H9 (cell line): ENCODE measurements around the gene HCFC1. TPM values are rescaled to one million over a fixed set of nuclear protein-coding genes. Genes with fewer than 3 reads are reported as not detected.

Source experiments
- DNase-seq: peaks from one replicate; pipeline ENCODE4 v3.0.0-alpha.2; 2017
- H2AFZ ChIP-seq: one replicate; pipeline ENCODE4 v1.6.1; 2013; ENCODE audit warnings: mild to moderate bottlenecking, low read length, control low read depth, moderate library complexity
- H2AK5ac ChIP-seq: 2 replicates; pipeline ENCODE4 v1.6.1; 2013; ENCODE audit warnings: low read length, control low read depth, mixed read lengths; ENCODE audit not compliant: insufficient read length
- H2BK120ac ChIP-seq: one replicate; pipeline ENCODE4 v1.6.1; 2013; ENCODE audit warnings: low read depth, mild to moderate bottlenecking, low read length, control low read depth, inconsistent platforms; ENCODE audit not compliant: poor library complexity, severe bottlenecking
- H2BK12ac ChIP-seq: 2 replicates; pipeline ENCODE4 v1.6.1; 2013; ENCODE audit warnings: low read length, control low read depth, mixed read lengths, low read depth; ENCODE audit not compliant: insufficient read length
- H2BK15ac ChIP-seq: 2 replicates; pipeline ENCODE4 v1.6.1; 2013; ENCODE audit warnings: low read depth, low read length, control low read depth
- H2BK20ac ChIP-seq: one replicate; pipeline ENCODE4 v1.6.1; 2013; ENCODE audit warnings: low read depth, mild to moderate bottlenecking, low read length, control low read depth, inconsistent platforms; ENCODE audit not compliant: poor library complexity, severe bottlenecking
- H2BK5ac ChIP-seq: 2 replicates; pipeline ENCODE4 v1.6.1; 2013; ENCODE audit warnings: low read length, control low read depth, mixed read lengths; ENCODE audit not compliant: insufficient read length
- H3K14ac ChIP-seq: 2 replicates; pipeline ENCODE4 v1.6.1; 2013; ENCODE audit warnings: low read length, control low read depth; ENCODE audit not compliant: insufficient read depth
- H3K18ac ChIP-seq: 2 replicates; pipeline ENCODE4 v1.6.1; 2013; ENCODE audit warnings: low read depth, mild to moderate bottlenecking, mixed read lengths, low read length, control low read depth; ENCODE audit not compliant: insufficient read length
- H3K23ac ChIP-seq: 2 replicates; pipeline ENCODE4 v1.6.1; 2013; ENCODE audit warnings: low read length, control low read depth, mixed read lengths, low read depth; ENCODE audit not compliant: insufficient read length
- H3K23me2 ChIP-seq: 2 replicates; pipeline ENCODE4 v1.6.1; 2013; ENCODE audit warnings: low read depth, mild to moderate bottlenecking, mixed read lengths, low read length, control low read depth; ENCODE audit not compliant: insufficient read length, poor library complexity, severe bottlenecking
- H3K27ac ChIP-seq: 2 replicates; pipeline ENCODE4 v1.5.1; 2013; ENCODE audit warnings: low read length, control low read depth, mixed read lengths, low read depth; ENCODE audit not compliant: insufficient read length
- H3K27me3 ChIP-seq: 2 replicates; pipeline ENCODE4 v1.6.1; 2013; ENCODE audit warnings: low read length, control low read depth, inconsistent platforms; ENCODE audit not compliant: insufficient read depth
- H3K4ac ChIP-seq: 2 replicates; pipeline ENCODE4 v1.6.1; 2013; ENCODE audit warnings: low read depth, mild to moderate bottlenecking, control low read depth, inconsistent platforms, low read length, moderate library complexity
- H3K4me1 ChIP-seq: 2 replicates; pipeline ENCODE4 v1.6.1; 2013; ENCODE audit warnings: low read length, control low read depth, inconsistent platforms; ENCODE audit not compliant: insufficient read depth
- H3K4me2 ChIP-seq: 2 replicates; pipeline ENCODE4 v1.6.1; 2013; ENCODE audit warnings: low read length, control low read depth, mixed read lengths; ENCODE audit not compliant: insufficient read length, insufficient read depth
- H3K56ac ChIP-seq: 2 replicates; pipeline ENCODE4 v1.6.1; 2013; ENCODE audit warnings: low read depth, mild to moderate bottlenecking, mixed read lengths, low read length, control low read depth; ENCODE audit not compliant: insufficient read length
- H3K79me1 ChIP-seq: 2 replicates; pipeline ENCODE4 v1.6.1; 2013; ENCODE audit warnings: low read depth, mild to moderate bottlenecking, moderate library complexity, low read length, control low read depth, inconsistent platforms; ENCODE audit not compliant: insufficient read depth, poor library complexity, severe bottlenecking
- H3K79me2 ChIP-seq: 2 replicates; pipeline ENCODE4 v1.6.1; 2013; ENCODE audit warnings: low read length, control low read depth, inconsistent platforms; ENCODE audit not compliant: insufficient read depth
- H3K9ac ChIP-seq: 2 replicates; pipeline ENCODE4 v1.6.1; 2013; ENCODE audit warnings: low read length, control low read depth, mixed read lengths; ENCODE audit not compliant: insufficient read length; ENCODE audit errors: extremely low read depth
- H3K9me3 ChIP-seq: one replicate; pipeline ENCODE4 v1.6.1; 2013; ENCODE audit warnings: low read depth, low read length, inconsistent platforms; ENCODE audit not compliant: control insufficient read depth
- H3T11ph ChIP-seq: one replicate; pipeline ENCODE4 v1.6.1; 2013; ENCODE audit warnings: mild to moderate bottlenecking, low read length, control low read depth, inconsistent platforms
- H4K20me1 ChIP-seq: one replicate; pipeline ENCODE4 v1.6.1; 2013; ENCODE audit not compliant: control insufficient read depth, insufficient read length, insufficient read depth
- H4K5ac ChIP-seq: 2 replicates; pipeline ENCODE4 v1.6.1; 2013; ENCODE audit warnings: low read depth, mild to moderate bottlenecking, mixed read lengths, low read length, control low read depth; ENCODE audit not compliant: insufficient read length
- H4K8ac ChIP-seq: replicated peaks from 2 replicates; pipeline ENCODE4 v1.6.1; 2013; ENCODE audit warnings: low read length, control low read depth, mixed read lengths, low read depth; ENCODE audit not compliant: insufficient read length
- H4K91ac ChIP-seq: 2 replicates; pipeline ENCODE4 v1.6.1; 2013; ENCODE audit warnings: low read depth, mild to moderate bottlenecking, moderate library complexity, mixed read lengths, low read length, control low read depth; ENCODE audit not compliant: insufficient read length
- H3K27ac Mint-ChIP-seq, 3 experiments: 2 replicates in 2 of 3; 3 replicates in 1 of 3; pipeline ENCODE4 v1.8.0; 2020 to 2021; ENCODE audit warnings: mixed read lengths in 3 of 3, mild to moderate bottlenecking in 1 of 3, moderate library complexity in 1 of 3
- H3K27me3 Mint-ChIP-seq: 2 replicates; pipeline ENCODE4 v1.8.0; 2021; ENCODE audit warnings: low read depth, mild to moderate bottlenecking, moderate library complexity, mixed read lengths
- H3K36me3 Mint-ChIP-seq, 3 experiments: 2 replicates in 2 of 3; 3 replicates in 1 of 3; pipeline ENCODE4 v1.8.0; 2020 to 2021; ENCODE audit warnings: low read depth in 3 of 3, mixed read lengths in 3 of 3; ENCODE audit not compliant: insufficient read depth in 1 of 3
- H3K4me1 Mint-ChIP-seq, 2 experiments: 2 replicates each; pipeline ENCODE4 v1.8.0; 2020; ENCODE audit warnings: mixed read lengths in 2 of 2
- H3K4me3 Mint-ChIP-seq, 2 experiments: 2 replicates in 1 of 2; 3 replicates in 1 of 2; pipeline ENCODE4 v1.8.0; 2020 to 2021; ENCODE audit warnings: mild to moderate bottlenecking in 2 of 2, mixed read lengths in 2 of 2, moderate library complexity in 1 of 2
- H3K9me3 Mint-ChIP-seq, 2 experiments: 2 replicates in 1 of 2; 3 replicates in 1 of 2; pipeline ENCODE4 v1.8.0; 2020; ENCODE audit warnings: mild to moderate bottlenecking in 2 of 2, mixed read lengths in 2 of 2, moderate library complexity in 1 of 2
- CTCF ChIP-seq: fragments of 200-600 bp; sonication (generic); conservative IDR thresholded peaks from 3 replicates; pipeline ENCODE4 v1.8.0; 2021; ENCODE audit warnings: antibody characterized with exemption, mild to moderate bottlenecking
- WGBS: extraction: QIAGEN DNeasy Blood & Tissue Kit; methylation state at CpG from one replicate; pipeline ENCODE4 v1.1.7; 2013; ENCODE audit warnings: missing lambda C conversion rate, low lambda C conversion rate, mixed read lengths; ENCODE audit not compliant: insufficient read length; ENCODE audit errors: extremely low coverage; 5-methylcytosine and 5-hydroxymethylcytosine counted together
- total RNA-seq: library from RNA; stranded (reverse); gene quantifications from 2 replicates; pipeline ENCODE4 v1.2.1, GENCODE V29; 2021

The HCFC1 gene
- total RNA-seq, 1 experiment from 2014 or later, result 144 TPM

GRCh38 chrX:153932220-153932915, 39.2 kb downstream of the HCFC1 start:
- H3K4me1 ChIP-seq, result no peaks in the 10 kb centered on the region
- WGBS, result no CpG with 5 or more reads among the region's 13 CpGs
- H3K4ac ChIP-seq, result no peak overlapping the region
- peaks cover 11% of the 10 kb centered on the region for H3K23me2 ChIP-seq
- H3T11ph ChIP-seq, result no peak overlapping the region
- no peak for DNase-seq
- H3K9me3 ChIP-seq, result peaks cover 26% of the 10 kb centered on the region
- no peak overlapping the region for H2BK12ac ChIP-seq
- H3K14ac ChIP-seq, result no peak overlapping the region
- no peak for TF ChIP-seq CTCF
- H3K27me3 ChIP-seq, result no peaks in the 10 kb centered on the region
- H3K9me3 Mint-ChIP-seq, result peaks cover 55 to 66% of the 10 kb centered on the region in 2 experiments
- H3K79me2 ChIP-seq, result no peaks in the 10 kb centered on the region; the same call in 1 of the 2 replicates
- peaks cover 22 to 47% (median 30%) of the 10 kb centered on the region in 3 experiments for H3K36me3 Mint-ChIP-seq
- no peak overlapping the region for H3K9ac ChIP-seq
- no peak overlapping the region for H3K56ac ChIP-seq
- H2BK5ac ChIP-seq, result no peak overlapping the region
- H4K5ac ChIP-seq, result no peak overlapping the region
- H4K8ac ChIP-seq, result no peak overlapping the region
- no peak overlapping the region for H2AK5ac ChIP-seq
- H3K27ac ChIP-seq, result no peak overlapping the region
- no peak overlapping the region for H2BK120ac ChIP-seq
- H2BK20ac ChIP-seq, result no peak overlapping the region
- H3K27ac Mint-ChIP-seq, result no peak overlapping the region
- H3K79me1 ChIP-seq, result no peaks in the 10 kb centered on the region
- H3K18ac ChIP-seq, result no peak overlapping the region
- H2AFZ ChIP-seq, result no peak overlapping the region
- H3K4me2 ChIP-seq, result no peak overlapping the region
- H3K27me3 Mint-ChIP-seq, result no peaks in the 10 kb centered on the region
- no peak overlapping the region for H3K4me3 Mint-ChIP-seq
- H4K20me1 ChIP-seq, result no peaks in the 10 kb centered on the region
- H2BK15ac ChIP-seq, result no peak overlapping the region
- H3K23ac ChIP-seq, result no peak overlapping the region
- no peak overlapping the region for H4K91ac ChIP-seq
- peaks cover 2 to 25% of the 10 kb centered on the region in 2 experiments; a peak in 3 of 4 replicates for H3K4me1 Mint-ChIP-seq
